NCI-H2029 treated with DMSO at 0.1 percent for 48 hours (cell line): Measurements from ENCODE around the gene MYH1.
"Not testable (repeated sequence)": the region's sequence is repeated elsewhere in the genome, so short reads cannot be mapped to it uniquely, and the experiment has no call there.

Experiments
- DNase-seq: peaks from one replicate; lab custom pipeline; 2025; lab: John Stamatoyannopoulos, UW

Gene MYH1

GRCh38 chr17:10518271-10519037 lies at the start of gene MYH1:
MYH1 (minus strand) TSS chr17:10518542; CDS start chr17:10516642, 1,900 bp downstream.
- DNase-seq: no peak

GRCh38 chr17:10563991-10564660 lies 45.8 kb upstream of the MYH1 start:
- DNase-seq: no peak

DNA sequence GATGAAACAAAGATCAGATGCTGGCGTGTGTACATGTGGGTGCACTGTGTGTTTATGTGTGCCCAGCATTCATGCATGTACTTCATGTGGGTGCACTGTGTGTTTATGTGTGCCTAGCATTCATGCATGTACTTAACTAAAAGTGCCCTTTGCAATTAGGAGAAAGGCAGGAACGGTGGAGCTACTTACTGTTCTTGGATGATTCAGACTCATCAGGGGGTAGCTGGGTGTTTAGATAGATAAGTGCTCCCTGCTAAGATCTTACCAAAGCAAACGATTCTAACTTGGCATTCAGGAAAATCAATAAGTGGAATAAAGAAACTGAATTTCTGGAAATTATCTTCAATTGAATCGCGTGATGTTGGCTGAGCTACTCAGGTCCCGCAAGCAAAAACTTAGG lies 39.7 kb upstream of the MYH1 start:
- no peak for DNase-seq

DNA sequence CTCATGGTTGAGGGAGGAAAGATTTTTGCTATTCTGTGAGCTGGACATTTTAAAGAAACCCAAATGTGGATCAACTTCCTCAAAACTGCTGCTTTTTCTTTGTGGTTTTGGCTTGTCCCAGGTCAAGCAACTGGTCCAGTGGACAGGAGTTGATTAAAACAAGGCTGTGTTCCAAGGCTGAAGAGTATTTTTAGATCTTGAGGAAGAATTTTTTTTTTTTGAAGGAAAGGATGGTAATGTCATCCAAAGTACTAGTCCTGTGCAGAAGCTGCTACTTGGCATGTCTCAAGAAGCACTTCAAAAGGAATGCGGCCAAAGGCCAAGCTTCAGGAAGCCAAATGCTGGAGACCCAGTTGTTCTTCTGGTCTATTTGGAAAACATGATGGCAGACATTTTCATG lies 39.1 kb upstream of the MYH1 start:
- no peak for DNase-seq

DNA sequence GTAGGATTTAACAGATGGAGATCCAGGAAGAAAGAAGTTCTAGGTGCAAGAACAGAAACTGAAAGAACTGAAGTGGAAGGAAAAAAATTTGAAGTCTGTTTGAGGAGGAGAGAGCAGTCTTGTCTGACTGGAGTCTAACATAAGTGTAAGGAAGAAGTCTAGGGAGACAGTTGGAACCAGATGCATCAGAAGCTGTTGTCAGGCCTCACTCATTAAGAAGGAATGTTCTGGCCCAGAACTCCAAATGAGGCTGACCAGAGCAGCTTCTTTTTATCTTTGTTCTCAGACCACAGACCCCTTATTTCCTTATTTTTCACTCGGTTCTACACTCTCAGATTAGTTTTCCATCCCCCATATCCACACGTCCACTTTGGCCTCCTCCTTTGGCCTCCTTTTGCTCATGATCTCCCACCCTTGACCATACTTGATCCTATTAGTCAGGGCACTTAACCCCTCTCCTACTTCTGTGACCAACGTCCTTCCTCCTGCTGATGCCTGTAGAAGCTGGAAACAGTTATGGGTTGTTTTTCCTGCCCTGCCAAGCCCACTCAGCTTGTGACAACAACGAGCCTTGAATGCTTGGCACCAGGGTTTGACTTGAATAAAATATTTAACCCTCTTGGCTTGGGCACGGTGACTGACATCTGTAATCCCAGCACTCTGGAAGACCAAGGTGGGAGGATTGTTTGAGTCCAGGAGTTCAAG lies 38.1 kb upstream of the MYH1 start:
- no peak for DNase-seq

- no peak for DNase-seq
Observed at GRCh38 chr17:10550014-10550413, 31.7 kb upstream of the MYH1 start.

- DNase-seq: no peak
Observed at GRCh38 chr17:10549096-10549842, 30.9 kb upstream of the MYH1 start, which contains the start of gene MYH2. MYH2 (minus strand) TSS chr17:10549658; CDS start chr17:10547920, 1,738 bp downstream.

DNA sequence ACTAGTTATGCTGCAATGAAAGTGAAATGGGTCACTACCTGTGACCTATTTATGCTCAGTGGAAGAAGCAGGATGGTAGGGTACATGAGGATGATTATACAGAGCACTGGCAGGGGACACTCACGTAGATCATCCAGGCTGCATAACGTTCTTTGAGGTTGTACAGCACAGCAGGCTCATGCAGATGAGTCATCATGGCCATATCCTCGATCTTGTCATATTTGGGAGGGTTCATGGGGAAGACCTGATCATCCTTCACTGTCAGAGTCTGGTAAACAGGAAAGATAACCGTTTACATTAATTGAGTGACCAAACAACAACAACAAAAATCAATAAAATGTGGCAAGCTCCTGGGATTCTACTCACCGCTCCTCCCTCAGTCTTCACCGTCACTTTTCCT lies 29.0 kb upstream of the MYH1 start:
- DNase-seq: no peak

DNA sequence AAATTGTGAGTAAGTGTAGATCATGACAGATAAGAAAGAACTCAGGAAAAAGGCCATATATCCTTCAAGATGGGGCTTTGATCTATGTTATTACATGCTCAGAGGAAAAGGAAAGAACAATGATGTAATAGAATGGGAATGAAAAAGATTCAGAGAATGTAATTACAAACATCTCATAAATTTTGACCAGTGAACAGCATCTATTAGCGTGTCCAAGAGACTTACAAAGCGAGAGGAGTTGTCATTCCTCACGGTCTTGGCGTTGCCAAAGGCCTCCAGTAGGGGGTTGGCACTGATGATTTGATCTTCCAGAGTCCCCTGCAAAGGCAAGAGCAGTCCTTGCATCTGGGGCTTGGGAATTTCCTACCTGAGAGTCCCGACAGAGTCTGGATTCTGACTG lies 25.1 kb upstream of the MYH1 start:
- DNase-seq: not testable (repeated sequence)

GRCh38 chr17:10541179-10541578 lies 22.8 kb upstream of the MYH1 start:
- not testable (repeated sequence) for DNase-seq

DNA sequence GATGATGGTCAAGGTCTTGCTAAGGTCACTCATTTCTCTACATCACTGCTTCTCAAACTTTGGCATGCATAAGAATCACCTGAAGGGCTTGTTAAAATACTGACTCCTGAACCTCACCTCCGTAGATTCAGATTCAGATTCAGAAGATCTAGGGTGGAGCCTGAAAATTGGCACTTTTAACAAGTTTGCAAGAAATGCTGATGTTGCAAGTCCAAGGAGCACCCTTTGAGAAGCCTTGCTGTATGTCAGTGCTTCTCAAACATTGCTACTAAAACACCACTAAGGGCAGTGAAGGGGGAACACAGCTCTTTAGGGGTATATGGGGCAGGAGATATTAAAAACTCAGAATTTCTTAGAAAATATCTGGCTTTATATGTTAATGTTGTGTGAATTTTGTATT lies 13.7 kb upstream of the MYH1 start:
- DNase-seq: no peak

- no peak for DNase-seq
Observed at GRCh38 chr17:10527419-10527818, 9.1 kb upstream of the MYH1 start.

DNA sequence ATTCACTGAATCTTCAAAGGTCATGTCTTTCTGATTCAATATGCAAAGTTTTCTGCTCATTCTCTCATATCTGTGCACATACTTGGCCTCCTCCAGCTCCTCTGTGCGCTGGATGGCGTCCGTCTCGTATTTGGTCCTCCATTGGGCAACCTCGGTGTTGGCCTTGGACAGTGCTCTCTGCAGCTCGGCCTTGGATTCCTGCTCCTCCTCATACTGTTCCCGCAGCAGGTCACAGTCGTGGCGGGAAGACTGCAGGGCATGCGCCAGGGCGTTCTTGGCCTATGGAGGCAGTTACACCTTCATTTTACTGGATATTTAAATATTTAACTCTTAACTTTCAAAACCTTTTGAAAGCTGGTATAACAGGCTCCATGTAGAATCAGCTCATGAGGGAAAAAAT lies 8.2 kb upstream of the MYH1 start:
- no peak for DNase-seq

- DNase-seq: no peak
Observed at GRCh38 chr17:10523064-10523463, 4.7 kb upstream of the MYH1 start.

DNA sequence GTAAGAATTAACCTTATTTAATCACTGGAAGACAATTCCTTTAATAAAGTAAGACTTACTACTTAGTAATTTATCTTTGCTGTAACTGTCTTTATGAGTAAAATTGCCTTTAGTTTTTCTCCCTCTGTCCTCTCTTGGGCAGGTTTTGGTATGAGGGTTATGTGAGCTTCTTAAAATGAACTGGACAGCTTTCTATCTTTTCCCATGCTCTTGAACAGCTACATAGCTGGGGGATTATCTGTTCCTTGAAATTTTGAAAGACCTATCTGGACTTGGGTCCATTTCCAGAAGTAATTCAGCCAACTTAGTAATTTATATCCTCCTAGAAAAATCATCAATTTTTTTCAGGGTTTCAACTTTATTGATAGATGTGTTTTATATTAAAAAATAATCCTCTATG lies 3.6 kb upstream of the MYH1 start:
- DNase-seq: no peak

DNA sequence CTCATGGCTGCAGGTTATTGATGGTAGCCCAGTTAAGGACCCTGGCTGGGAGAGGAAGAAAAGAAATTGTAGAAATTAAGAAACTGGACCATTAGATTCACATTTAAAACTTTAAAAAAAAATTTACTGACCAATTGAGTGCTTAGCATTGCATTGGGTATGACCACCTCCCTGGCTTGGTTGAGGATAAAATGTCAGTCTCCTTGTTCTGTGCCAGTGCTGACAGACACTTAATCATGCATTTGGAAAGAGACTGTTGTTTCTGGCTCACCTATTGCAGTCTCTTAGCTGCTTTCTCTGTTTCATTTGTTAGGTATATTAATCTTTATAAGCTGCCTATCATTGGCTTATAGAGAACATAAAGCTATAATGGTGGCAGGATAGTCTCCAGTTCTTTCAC lies 1.7 kb downstream of the MYH1 start:
- DNase-seq: no peak

DNA sequence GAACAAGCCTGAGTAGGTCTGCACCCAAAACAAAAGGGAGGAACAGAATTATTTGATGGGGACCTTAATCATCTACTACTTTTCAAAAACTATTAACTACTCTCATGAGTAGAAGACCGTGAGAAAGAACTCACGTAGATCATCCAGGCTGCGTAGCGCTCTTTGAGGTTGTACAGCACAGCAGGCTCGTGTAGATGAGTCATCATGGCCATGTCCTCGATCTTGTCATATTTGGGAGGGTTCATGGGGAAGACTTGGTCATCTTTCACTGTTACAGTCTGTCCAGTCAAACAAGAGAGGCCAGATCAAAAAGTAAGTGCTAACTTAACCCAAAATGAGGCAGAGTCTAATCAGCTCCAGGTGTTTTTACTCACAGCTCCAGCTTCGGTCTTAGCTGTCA lies 2.3 kb downstream of the MYH1 start:
- no peak for DNase-seq

DNA sequence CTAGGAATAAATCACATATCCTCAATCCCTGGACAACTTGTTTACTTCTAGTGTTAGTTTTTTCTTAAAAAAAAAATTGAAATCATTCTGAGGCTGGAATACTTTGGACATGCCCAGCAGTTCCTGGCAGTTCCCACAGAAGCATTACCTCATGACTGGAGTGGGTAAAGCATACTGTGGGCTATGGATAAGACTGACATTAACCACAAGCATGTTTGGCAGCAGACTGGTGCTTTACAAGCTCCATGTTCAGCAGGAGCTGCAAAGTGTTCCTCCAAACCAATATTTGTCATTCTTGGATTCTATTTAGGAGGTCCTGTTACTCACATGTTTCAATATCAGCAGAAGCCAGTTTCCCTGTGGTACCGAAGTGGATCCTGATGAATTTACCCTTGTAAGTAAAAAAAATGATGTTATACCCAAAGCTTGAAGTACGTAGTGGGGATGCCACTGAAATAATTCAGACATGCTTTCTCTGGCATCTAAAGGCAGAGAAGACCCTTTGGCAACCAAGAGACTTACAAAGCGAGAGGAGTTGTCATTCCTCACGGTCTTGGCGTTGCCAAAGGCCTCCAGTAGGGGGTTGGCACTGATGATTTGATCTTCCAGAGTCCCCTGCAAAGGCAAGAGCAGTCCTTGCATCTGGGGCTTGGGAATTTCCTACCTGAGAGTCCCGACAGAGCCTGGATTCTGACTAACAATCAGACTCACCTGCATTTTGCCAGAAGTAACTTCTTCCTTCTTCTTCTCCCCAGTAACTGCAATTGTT lies 4.9 kb downstream of the MYH1 start:
- DNase-seq: no peak

DNA sequence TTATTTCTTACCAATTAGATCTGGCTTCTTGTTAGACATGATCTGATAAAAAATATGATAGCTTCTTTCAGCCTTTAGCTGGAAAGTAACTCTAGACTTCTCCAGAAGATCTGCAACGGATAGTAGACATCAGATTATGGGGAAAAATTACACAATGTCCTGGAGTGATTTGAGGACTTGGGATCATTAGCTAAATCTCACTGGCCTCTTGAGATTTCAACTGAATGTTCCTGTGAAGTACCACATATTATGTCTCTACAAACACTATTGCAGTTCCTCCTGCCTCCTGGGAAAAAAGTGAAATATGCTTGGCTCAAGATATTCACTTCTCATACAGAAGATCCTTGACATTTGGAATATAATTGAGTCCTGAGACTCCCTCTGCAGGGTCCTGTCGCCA lies 5.5 kb downstream of the MYH1 start:
- DNase-seq: no peak

- no peak for DNase-seq
Observed at GRCh38 chr17:10499950-10500349, 18.4 kb downstream of the MYH1 start.

GRCh38 chr17:10492004-10492403 lies 26.3 kb downstream of the MYH1 start:
- DNase-seq: no peak

- DNase-seq: no peak
Observed at GRCh38 chr17:10482252-10482651, 36.1 kb downstream of the MYH1 start.
